A549 (cell line): ENCODE results near the gene KPNA6. TPM values are rescaled to one million over a fixed set of nuclear protein-coding genes. Genes with fewer than 3 reads are reported as not detected.

ENCODE experiments used
- ATAC-seq, 2 experiments: fragments of 200-7000 bp in 1 of 2; fragments of >200 bp in 1 of 2; cut with Nextera tagmentation in 1 of 2; cut with Tn5 transposase in 1 of 2; 3 replicates each; pipeline versions ENCODE4 v1.8.0 to v1.9.1; 2018 to 2020; ENCODE audit warnings: mild to moderate bottlenecking in 1 of 2, moderate library complexity in 1 of 2
- CTCF ChIA-PET: fragments of 300-600 bp; sonication (Branson Sonifier 250); formaldehyde crosslinking; extraction: SDS; loops from one replicate; lab custom pipeline; 2021; ENCODE audit warnings: antibody characterized with exemption, inconsistent platforms; lab: Yijun Ruan, JAX
- POLR2A ChIA-PET: fragments of 350-600 bp; formaldehyde crosslinking; extraction: SDS; loops from one replicate; lab custom pipeline; 2021; ENCODE audit warnings: antibody characterized with exemption, inconsistent platforms; lab: Yijun Ruan, JAX
- DNase-seq, 2 experiments: peaks; one replicate each; pipeline versions ENCODE4 v3.0.0 to v3.0.0-alpha.2; 2011 to 2016; ENCODE audit warnings: low read depth in 1 of 2, low spot score in 1 of 2
- FAIRE-seq: peaks from 2 replicates; lab custom pipeline; 2011; peaks lifted over from hg19 to GRCh38; lab: Jason Lieb, UNC
- H3K27ac ChIP-seq, 2 experiments: fragments of >200 bp; sonication (Bioruptor Twin); formaldehyde crosslinking; 3 replicates each; pipeline ENCODE4 v1.5.1; 2016 to 2017
- H3K4me1 ChIP-seq: fragments of >200 bp; sonication (Bioruptor Twin); formaldehyde crosslinking; 3 replicates; pipeline ENCODE4 v1.6.1; 2016
- H3K4me2 ChIP-seq: fragments of >200 bp; sonication (Bioruptor Twin); formaldehyde crosslinking; 3 replicates; pipeline ENCODE4 v1.6.1; 2016
- H3K4me3 ChIP-seq: fragments of >200 bp; sonication (Bioruptor Twin); formaldehyde crosslinking; 3 replicates; pipeline ENCODE4 v1.5.1; 2016
- H3K9me3 ChIP-seq: fragments of >200 bp; sonication (Bioruptor Twin); formaldehyde crosslinking; 3 replicates; pipeline ENCODE4 v1.6.1; 2016
- CBX2 ChIP-seq: fragments of 200-600 bp; sonication (generic); IDR thresholded peaks from 2 replicates; pipeline ENCODE4 v1.6.1; 2016; ENCODE audit warnings: low read depth, mild to moderate bottlenecking, borderline replicate concordance
- EHMT2 ChIP-seq: fragments of 200-600 bp; sonication (generic); IDR thresholded peaks from 2 replicates; pipeline ENCODE4 v1.6.1; 2016; ENCODE audit warnings: antibody characterized with exemption, low read depth, mild to moderate bottlenecking, moderate library complexity
- ELK1 ChIP-seq: fragments of 150-350 bp; IDR thresholded peaks from 2 replicates; pipeline ENCODE4 v1.6.1; 2014; ENCODE audit warnings: low read depth, mild to moderate bottlenecking, low read length
- FOSL2 ChIP-seq, 2 experiments: fragments of 450-650 bp in 1 of 2; fragments of >200 bp in 1 of 2; sonication (Bioruptor Twin) in 1 of 2; formaldehyde crosslinking; IDR thresholded peaks; 2 replicates each; pipeline versions ENCODE4 v1.5.0 to v1.6.1; 2016 to 2020; ENCODE audit warnings: mild to moderate bottlenecking in 1 of 2, moderate library complexity in 1 of 2
- FOXS1 ChIP-seq: fragments of 250-450 bp; sonication (Bioruptor Pico); IDR thresholded peaks from 2 replicates; pipeline ENCODE4 v1.5.0; 2020; ENCODE audit warnings: mild to moderate bottlenecking, moderate library complexity
- HDAC2 ChIP-seq: fragments of 200-600 bp; sonication (generic); IDR thresholded peaks from 2 replicates; pipeline ENCODE4 v1.6.1; 2016
- HES2 ChIP-seq: fragments of >200 bp; sonication (Bioruptor Twin); formaldehyde crosslinking; IDR thresholded peaks from 2 replicates; pipeline ENCODE4 v1.6.1; 2016
- HEYL ChIP-seq: fragments of 250-450 bp; sonication (Bioruptor Pico); IDR thresholded peaks from 2 replicates; pipeline ENCODE4 v1.8.0; 2021; ENCODE audit warnings: mild to moderate bottlenecking, moderate library complexity
- HOXA7 ChIP-seq: fragments of 250-450 bp; sonication (Bioruptor Pico); IDR thresholded peaks from 2 replicates; pipeline ENCODE4 v1.5.0; 2020; ENCODE audit warnings: mild to moderate bottlenecking, moderate library complexity
- HOXB5 ChIP-seq: fragments of 250-450 bp; sonication (Bioruptor Pico); IDR thresholded peaks from 2 replicates; pipeline ENCODE4 v1.5.0; 2020; ENCODE audit warnings: mild to moderate bottlenecking, moderate library complexity
- JUN ChIP-seq, 2 experiments: fragments of >200 bp; sonication (Bioruptor Twin); formaldehyde crosslinking; IDR thresholded peaks; 2 replicates in 1 of 2; 3 replicates in 1 of 2; pipeline ENCODE4 v1.6.1; 2016 to 2017
- KDM1A ChIP-seq: fragments of 200-600 bp; sonication (generic); IDR thresholded peaks from 2 replicates; pipeline ENCODE4 v1.6.1; 2016; ENCODE audit warnings: low read depth, mild to moderate bottlenecking
- MAFK ChIP-seq: fragments of 450-650 bp; IDR thresholded peaks from 2 replicates; pipeline ENCODE4 v1.6.1; 2014; ENCODE audit not compliant: partially characterized antibody
- MAX ChIP-seq: IDR thresholded peaks from 2 replicates; pipeline ENCODE4 v1.6.1; 2012
- POLR2AphosphoS2 ChIP-seq: conservative IDR thresholded peaks from 2 replicates; pipeline ENCODE4 v1.6.1; 2012; ENCODE audit warnings: low read length, improper control_type of control experiment, inconsistent platforms
- RARB ChIP-seq: fragments of 250-450 bp; sonication (Bioruptor Pico); IDR thresholded peaks from 2 replicates; pipeline ENCODE4 v1.8.0; 2021; ENCODE audit warnings: mild to moderate bottlenecking, moderate library complexity
- RFX5 ChIP-seq: fragments of 450-650 bp; IDR thresholded peaks from 2 replicates; pipeline ENCODE4 v1.7.1; 2014; ENCODE audit warnings: antibody characterized with exemption, mild to moderate bottlenecking, moderate library complexity
- RNF2 ChIP-seq: fragments of 200-600 bp; sonication (generic); IDR thresholded peaks from 2 replicates; pipeline ENCODE4 v1.6.1; 2016; ENCODE audit warnings: low read depth, mild to moderate bottlenecking, antibody characterized with exemption, moderate library complexity, borderline replicate concordance
- SMC3 ChIP-seq: fragments of >200 bp; sonication (Bioruptor Twin); formaldehyde crosslinking; IDR thresholded peaks from 3 replicates; pipeline ENCODE4 v1.6.1; 2018; ENCODE audit warnings: inconsistent platforms
- ZNF302 ChIP-seq: fragments of 250-450 bp; sonication (Bioruptor Pico); IDR thresholded peaks from 2 replicates; pipeline ENCODE4 v1.9.0; 2021; ENCODE audit warnings: inconsistent platforms, mild to moderate bottlenecking, moderate library complexity
- ZSCAN20 ChIP-seq: fragments of 250-450 bp; sonication (Bioruptor Pico); IDR thresholded peaks from 2 replicates; pipeline ENCODE4 v1.8.0; 2022; ENCODE audit warnings: mild to moderate bottlenecking, moderate library complexity
- WGBS: methylation state at CpG from one replicate; pipeline ENCODE4 v1.1.6; 2017; ENCODE audit errors: missing lambda C conversion rate; 5-methylcytosine and 5-hydroxymethylcytosine counted together
- polyA plus RNA-seq, 4 experiments: library from polyadenylated mRNA; depleted of rRNA in 3 of 4; stranded (reverse); fragments of >200 nt; fragmentation: RNase III in 1 of 4; extraction: RNeasy Plus Mini Kit Qiagen cat#74134 plus additional on column Dnase treatment in 1 of 4; gene quantifications; 2 replicates in 3 of 4; 3 replicates in 1 of 4; pipeline ENCODE4 v1.2.3, GENCODE V29; 2011 to 2017
- TF ChIP-seq, protein P1 (sequence below): IDR thresholded peaks from 2 replicates; pipeline ENCODE4 v1.6.1; 2012
- TF ChIP-seq, protein P2 (sequence below): fragments of >200 bp; sonication (Bioruptor Twin); formaldehyde crosslinking; IDR thresholded peaks from 3 replicates; pipeline ENCODE4 v1.6.1; 2016

KPNA6 gene
- polyA plus RNA-seq, 2 of the 4 experiments (the other 2 are of a cell fraction), result 15.9 to 24.3 TPM

GRCh38 chr1:32100359-32100758 is 7.5 kb upstream of the KPNA6 start:
- ChIA-PET CTCF (interaction anchor here (0.6 to 1.8 kb wide), 3 partner anchors 14 to 495 kb away, joined by 3 to 5 read pairs (median 3); no protein-coding TSS in a partner anchor), POLR2A (interaction anchor here (1.3 kb wide), 1 partner anchor 27 kb away, joined by 5 read pairs; the partner anchor contains the start of gene TMEM39B)
- no peak for ATAC-seq
- peaks cover 10% of the 10 kb centered on the region; the same call in 2 of the 3 replicates for H3K4me1 ChIP-seq
- 96% methylated on average over 10 of the region's 10 CpGs for WGBS
- DNase-seq, result no peak
- no peaks in the 10 kb centered on the region for H3K9me3 ChIP-seq
- FAIRE-seq, result no peak
- no peak overlapping the region for H3K4me3 ChIP-seq
- no peak overlapping the region for H3K4me2 ChIP-seq
- TF ChIP-seq CBX2, result no peak
- TF ChIP-seq HOXA7 (CRISPR knock-in tag), result no peak
- TF ChIP-seq, protein P1, sequence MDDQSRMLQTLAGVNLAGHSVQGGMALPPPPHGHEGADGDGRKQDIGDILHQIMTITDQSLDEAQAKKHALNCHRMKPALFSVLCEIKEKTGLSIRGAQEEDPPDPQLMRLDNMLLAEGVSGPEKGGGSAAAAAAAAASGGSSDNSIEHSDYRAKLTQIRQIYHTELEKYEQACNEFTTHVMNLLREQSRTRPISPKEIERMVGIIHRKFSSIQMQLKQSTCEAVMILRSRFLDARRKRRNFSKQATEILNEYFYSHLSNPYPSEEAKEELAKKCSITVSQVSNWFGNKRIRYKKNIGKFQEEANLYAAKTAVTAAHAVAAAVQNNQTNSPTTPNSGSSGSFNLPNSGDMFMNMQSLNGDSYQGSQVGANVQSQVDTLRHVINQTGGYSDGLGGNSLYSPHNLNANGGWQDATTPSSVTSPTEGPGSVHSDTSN, result no peak
- no peak for TF ChIP-seq JUN (IDR thresholded peaks at IDR 0.05)
- no peak for TF ChIP-seq FOXS1 (CRISPR knock-in tag)
- no peak for TF ChIP-seq SMC3
- no peak for TF ChIP-seq MAX
- no peak for TF ChIP-seq ELK1
- TF ChIP-seq RARB (CRISPR knock-in tag), result no peak
- no peak for TF ChIP-seq ZNF302 (CRISPR knock-in tag)
- TF ChIP-seq RFX5, result no peak
- TF ChIP-seq HEYL (CRISPR knock-in tag), result no peak
- TF ChIP-seq HDAC2, result no peak
- TF ChIP-seq HOXB5, result no peak
- no peak for TF ChIP-seq FOSL2 (IDR thresholded peaks at IDR 0.05)
- no peak for TF ChIP-seq FOSL2 (CRISPR knock-in tag; IDR thresholded peaks at IDR 0.05)
- TF ChIP-seq POLR2AphosphoS2, result no peak
- TF ChIP-seq HES2, result no peak
- TF ChIP-seq RNF2, result no peak
- no peak for TF ChIP-seq ZSCAN20 (CRISPR knock-in tag)
- no peak for TF ChIP-seq EHMT2
- H3K27ac ChIP-seq, result no peak overlapping the region

DNA sequence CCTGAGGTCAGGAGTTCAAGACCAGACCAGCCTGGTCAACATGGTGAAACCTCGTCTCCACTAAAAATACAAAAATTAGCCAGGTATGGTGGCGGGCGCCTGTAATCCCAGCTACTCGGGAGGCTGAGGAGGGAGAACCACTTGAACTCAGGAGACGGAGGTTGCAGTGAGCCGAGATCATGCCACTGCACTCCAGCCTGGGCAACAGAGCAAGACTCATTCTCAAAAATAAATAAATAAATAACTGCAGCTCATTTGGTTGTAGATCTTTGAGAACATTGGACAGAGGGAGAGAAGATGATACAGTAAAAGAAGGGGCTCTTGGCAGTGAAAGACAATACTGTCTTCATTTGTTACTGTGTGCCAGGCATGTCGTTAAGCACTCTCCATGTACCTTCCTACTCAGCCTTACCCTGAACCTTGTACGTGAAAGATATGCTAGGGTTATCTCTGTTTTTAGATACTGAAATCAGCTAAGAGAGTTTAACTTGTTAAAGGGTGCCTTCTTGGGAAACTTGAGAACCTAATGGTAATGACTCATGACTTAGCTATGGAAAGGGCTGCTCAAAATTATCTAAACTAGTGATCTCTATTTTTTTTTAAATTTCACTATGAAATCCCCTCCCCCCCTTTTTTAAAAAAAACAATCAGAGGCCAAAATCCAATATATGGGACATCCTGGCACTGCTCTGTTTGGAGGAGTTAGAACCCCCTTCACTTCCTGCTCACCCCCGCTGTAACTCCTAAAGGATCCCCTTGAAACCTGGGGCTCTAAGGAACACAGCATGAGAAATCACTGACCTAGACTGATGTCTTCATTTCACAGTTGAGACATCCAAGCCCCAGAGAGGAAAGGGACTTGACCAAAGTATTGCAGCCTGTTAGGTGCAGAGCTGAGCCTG is 6.8 kb upstream of the KPNA6 start:
- ChIA-PET POLR2A (interaction anchor here (1.3 kb wide), 1 partner anchor 28 kb away, joined by 5 read pairs; the partner anchor contains the start of gene TMEM39B), CTCF (interaction anchor here (1.3 to 1.8 kb wide), 2 partner anchors 15 to 38 kb away, joined by 3 to 5 read pairs; no protein-coding TSS in a partner anchor)
- FAIRE-seq (no peak), ATAC-seq (no peak)
- peaks cover 10% of the 10 kb centered on the region; the same call in 2 of the 3 replicates for H3K4me1 ChIP-seq
- H3K27ac ChIP-seq, result peak overlapping the region in 1 of 2 experiments; percentile 34; a peak in 1 of 6 replicates
- 92% methylated on average over 9 of the region's 9 CpGs for WGBS
- no peaks in the 10 kb centered on the region for H3K9me3 ChIP-seq
- 0 out of 3 replicates have a peak overlapping the region, but pooled peaks have one; percentile 5 for H3K4me2 ChIP-seq
- TF ChIP-seq RFX5, result no peak
- TF ChIP-seq HES2, result no peak
- TF ChIP-seq, protein P2, sequence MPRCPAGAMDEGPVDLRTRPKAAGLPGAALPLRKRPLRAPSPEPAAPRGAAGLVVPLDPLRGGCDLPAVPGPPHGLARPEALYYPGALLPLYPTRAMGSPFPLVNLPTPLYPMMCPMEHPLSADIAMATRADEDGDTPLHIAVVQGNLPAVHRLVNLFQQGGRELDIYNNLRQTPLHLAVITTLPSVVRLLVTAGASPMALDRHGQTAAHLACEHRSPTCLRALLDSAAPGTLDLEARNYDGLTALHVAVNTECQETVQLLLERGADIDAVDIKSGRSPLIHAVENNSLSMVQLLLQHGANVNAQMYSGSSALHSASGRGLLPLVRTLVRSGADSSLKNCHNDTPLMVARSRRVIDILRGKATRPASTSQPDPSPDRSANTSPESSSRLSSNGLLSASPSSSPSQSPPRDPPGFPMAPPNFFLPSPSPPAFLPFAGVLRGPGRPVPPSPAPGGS, result no peak
- TF ChIP-seq MAFK, result no peak
- TF ChIP-seq KDM1A, result no peak
- TF ChIP-seq, all 56 proteins: peak for 0
- no peak overlapping the region for H3K4me3 ChIP-seq
- no peak for DNase-seq
